GM19397 (cell line): ENCODE measurements around the gene GLI1.
A peak's percentile ranks its signal among the peaks of the same experiment; 100 is the strongest.
"Not testable (repeated sequence)": the region's sequence is repeated elsewhere in the genome, so short reads cannot be mapped to it uniquely, and the experiment has no call there.

Experiments
- ATAC-seq: cut with Tn5 transposase; IDR thresholded peaks from one replicate; pipeline ENCODE4 v1.9.1; 2021; ENCODE audit warnings: mild to moderate bottlenecking, moderate library complexity; ENCODE audit not compliant: unreplicated experiment

Gene GLI1

DNA sequence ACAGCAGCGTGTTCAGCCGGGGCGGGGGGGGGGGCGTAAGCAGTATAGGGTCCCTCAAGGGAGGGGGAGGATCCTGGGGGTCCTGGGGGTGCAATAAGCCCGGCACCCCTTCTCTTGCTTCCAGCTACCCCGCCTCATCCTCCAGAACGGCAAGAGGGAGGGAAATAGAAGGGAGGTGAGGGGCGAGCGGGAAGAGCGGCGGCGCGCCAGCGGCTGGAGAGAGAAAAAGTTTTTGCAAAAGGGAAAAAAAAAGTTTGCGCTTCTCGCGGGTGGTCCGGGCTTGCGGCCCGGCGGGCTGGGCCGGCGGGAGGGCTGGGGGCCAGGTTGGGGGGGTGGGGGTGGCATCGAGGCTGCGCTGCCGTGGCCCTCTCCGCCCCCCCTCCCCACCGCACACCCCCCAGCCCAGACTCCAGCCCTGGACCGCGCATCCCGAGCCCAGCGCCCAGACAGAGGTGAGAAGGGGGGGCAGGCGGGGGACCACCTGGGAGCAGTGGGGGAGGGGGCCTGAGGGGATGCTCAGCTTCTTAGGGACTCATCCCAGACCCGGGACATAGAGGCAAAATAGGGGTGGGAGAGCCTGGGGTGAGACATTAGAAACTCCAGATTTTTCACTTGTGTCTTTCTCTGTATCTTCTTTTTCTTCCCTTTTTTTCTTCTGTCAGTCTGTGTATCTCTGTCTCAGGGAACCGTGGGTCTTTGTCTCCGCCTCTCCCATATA is at the start of gene GLI1:
TSS of gene GLI1 (plus strand) at position 36 of the 718 bp plus-strand sequence. CDS start 3,907 bp downstream, outside the sequence.
- ATAC-seq = no peak

- ATAC-seq = no peak
Measured at GRCh38 chr12:57410534-57410933, 49.1 kb upstream of the GLI1 start.

DNA sequence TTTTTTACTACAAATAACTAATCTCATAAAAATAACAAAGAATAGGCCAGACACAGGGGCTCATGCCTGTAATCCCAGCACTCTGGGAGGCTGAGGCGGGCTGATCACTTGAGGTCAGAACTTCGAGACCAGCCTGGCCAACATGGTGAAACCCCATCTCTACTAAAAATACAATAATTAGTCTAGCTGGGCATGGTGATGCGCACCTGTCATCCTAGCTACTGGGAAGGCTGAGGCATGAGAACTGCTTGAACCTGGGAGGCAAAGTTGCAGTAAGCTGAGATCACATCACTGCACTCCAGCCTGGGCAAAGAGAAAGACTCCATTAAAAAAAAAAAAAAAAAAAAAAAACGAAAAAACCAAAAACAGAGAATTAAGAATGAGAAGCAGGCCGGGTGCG is 45.4 kb upstream of the GLI1 start:
- not testable (repeated sequence) for ATAC-seq

GRCh38 chr12:57415088-57415487 is 44.5 kb upstream of the GLI1 start:
- ATAC-seq = no peak

DNA sequence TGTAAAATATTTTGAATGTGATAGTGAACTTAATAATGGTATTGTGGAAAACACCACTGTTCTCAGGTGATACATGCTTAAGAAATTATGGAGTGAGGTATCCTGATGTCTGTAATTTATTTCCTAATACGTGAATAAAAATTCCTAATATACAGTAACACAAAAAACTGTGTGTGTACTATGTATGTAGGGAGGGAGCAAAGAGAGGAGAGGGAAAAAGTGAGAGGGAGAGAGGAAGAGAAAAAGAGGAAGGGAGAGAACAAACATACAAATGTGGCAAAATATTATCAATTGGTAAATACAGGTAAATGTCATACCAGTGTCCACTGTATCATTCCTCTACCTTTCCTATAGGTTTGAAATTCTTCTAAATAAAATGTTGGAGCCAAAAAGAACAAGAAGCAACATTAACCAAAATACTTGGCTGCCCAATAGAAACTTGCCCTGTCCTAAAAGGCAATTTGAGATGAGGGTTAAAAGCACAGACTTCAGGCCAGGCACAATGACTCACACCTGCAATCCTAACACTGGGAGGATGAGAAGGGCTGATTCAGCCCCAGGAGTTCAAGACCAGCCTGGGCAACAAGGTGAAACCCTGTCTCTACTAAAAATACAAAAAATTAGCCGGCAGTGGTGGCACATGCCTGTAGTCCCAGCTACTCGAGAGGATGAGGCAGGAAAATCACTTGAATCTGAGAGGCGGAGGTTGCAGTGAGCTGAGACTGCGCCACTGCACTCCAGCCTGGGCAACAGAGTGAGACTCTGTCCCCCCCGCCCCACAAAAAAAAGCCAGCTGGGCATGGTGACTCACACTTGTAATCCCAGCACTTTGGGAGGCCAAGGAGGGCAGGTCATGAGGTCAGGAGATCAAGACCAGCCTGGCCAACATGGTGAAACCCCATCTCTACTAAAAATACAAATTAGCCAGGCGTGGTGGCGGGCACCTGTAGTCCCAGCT is 43.3 kb upstream of the GLI1 start:
- ATAC-seq = no peak

DNA sequence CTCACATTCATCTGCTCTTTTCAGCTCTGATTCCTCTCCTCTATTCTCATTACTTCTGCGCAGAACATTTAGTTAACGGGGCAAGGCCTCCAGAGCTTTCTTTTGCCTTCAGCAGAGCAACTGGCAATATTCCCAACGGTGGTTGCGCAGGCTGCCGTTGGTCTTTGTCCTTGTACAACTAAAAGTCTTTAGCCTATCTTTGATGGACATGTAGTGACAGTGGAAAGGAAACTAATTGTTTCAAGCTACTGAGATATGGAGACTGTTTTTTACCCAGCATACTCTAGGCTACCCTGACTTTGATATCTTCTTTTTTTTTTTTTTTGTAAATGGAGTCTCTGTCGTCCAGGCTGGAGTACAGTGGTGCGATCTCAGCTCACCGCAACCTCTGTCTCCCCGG is 41.3 kb upstream of the GLI1 start:
- ATAC-seq = no peak

- no peak for ATAC-seq
Measured at GRCh38 chr12:57419495-57419894, 40.1 kb upstream of the GLI1 start.

DNA sequence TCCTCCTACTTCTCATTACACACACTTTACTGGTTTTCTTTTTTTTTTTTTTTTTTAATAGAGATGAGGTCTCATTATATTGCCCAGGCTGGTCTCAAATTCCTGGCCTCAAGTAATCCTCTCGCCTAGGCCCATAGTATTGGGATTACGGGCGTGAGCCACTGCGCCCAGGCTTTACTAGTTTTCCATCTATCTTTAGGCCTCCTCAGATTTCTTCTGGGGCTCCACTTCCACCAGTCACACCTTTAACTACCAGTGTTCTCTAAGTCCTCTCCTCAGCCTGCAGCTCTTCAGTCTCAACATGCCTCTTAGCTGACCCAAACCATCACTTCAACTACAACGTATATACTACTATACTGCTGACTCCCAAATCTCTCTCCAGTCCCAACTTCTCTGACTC is 39.1 kb upstream of the GLI1 start:
- ATAC-seq = no peak

- not testable (repeated sequence) for ATAC-seq
Measured at GRCh38 chr12:57426948-57427347, 32.6 kb upstream of the GLI1 start.

DNA sequence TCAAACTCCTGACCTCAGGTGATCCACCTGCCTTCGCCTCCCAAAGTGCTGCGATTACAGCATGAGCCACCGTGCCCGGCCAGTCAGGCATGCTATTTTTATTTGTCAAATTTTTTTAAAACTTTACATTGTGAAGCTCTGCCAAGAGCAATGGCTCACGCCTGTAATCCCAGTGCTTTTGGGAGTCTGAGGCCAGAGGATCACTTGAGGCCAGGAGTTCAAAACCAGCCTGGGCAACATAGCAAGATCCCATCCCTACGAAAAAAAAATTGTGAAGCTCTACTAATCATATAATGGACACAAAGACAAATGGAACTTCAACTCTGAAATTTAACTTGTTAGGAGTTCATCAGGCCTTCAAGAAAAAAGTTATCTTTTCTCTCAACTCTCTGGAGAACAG is 30.6 kb upstream of the GLI1 start:
- no peak for ATAC-seq

DNA sequence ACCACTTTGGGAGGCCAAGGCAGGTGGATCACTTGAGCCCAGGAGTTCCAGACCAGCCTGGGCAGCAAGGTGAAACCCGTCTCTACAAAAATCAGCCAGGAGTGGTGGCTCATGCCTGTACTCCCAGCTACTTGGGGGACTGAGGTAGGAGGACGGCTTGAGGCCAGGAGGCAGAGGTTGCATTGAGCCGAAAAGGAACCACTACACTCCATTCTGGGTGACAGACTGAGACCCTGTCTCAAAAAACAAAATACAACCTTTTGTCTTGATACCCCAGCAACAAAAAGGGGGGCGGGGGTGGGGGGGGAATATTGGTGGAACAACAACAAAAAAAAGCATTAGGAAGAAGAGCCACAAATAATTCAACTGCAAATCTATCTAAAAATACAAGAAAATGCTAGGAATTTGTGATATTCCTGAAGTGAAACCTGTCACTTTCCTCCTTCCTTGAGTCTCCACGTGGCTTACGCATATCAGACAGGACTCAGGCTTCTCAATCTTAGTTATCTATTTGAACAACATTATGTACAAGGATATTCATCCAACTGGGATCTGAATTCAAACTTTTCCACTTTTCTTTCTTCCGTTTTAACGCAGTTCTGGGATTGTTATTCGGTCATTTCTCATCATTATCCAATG is 30.0 kb upstream of the GLI1 start:
- no peak for ATAC-seq

DNA sequence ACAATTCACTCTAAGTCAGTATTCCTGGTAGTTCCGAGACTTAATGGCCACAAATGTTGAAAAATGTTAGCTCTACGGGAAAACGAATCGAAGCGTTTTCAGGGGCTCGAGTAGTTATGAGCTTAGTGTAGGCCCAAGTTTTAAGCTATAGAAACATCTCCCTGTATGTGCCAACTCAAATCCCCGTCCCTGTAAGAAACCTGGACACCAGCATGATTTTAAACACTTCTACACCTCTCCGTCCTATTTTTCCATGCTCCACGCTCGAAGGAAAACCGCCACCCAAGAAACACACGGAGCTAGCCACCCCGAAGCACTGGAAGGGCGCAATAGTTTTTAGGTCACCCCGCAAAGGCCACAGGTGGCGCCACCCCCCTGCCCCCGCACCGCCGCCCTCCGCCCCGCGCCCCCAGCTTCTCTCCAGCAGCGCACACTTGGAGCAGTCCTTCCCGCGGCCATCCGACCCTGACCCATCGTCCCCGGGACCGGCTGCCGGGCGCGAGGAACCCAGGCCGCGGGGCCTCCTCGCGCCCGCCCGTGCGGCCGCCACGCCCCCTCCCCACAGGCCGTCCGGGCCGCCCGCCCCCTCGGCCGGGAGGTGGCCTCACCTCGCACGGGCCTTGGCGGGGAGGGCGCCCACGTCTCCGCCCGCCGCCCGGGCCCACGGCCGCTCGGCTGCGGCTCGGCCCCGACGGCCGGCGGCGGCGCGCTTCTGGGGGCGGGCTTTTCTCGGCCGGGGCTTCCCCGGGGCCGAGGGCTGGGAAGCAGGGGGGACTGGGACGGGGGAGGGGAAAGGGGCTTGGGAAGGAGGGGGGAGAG is 29.3 kb upstream of the GLI1 start:
- ATAC-seq = peak; percentile 58

GRCh38 chr12:57430931-57431566 is 28.5 kb upstream of the GLI1 start, which contains the start of gene R3HDM2:
Gene R3HDM2 (minus strand): TSS chr12:57431043. CDS start chr12:57310428, 120,615 bp downstream.
- peak; percentile 97 for ATAC-seq

DNA sequence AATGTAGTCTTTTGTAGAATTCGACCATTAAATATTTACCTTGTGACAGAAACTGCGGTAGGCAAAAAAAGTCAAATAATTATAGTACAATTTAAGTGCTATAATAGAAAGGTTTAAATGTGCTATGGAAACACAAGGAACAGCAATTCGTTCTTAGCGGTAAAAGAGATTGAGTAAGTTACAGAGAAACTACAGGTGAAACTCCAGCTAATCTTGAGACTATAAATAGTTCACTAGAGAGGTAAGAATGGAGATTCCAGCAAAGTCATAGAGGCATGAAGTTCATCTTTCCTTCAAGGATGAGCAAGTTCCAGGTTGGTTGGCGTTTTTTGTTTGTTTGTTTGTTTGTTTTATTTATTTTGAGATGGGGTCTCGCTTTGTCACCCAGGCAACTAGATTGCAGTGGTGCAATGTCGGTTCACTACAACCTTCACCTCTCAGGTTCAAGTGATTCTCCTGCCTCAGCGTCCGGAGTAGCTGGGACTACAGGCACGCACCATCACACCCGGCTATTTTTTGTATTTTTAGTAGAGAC is 27.9 kb upstream of the GLI1 start:
- no peak for ATAC-seq

DNA sequence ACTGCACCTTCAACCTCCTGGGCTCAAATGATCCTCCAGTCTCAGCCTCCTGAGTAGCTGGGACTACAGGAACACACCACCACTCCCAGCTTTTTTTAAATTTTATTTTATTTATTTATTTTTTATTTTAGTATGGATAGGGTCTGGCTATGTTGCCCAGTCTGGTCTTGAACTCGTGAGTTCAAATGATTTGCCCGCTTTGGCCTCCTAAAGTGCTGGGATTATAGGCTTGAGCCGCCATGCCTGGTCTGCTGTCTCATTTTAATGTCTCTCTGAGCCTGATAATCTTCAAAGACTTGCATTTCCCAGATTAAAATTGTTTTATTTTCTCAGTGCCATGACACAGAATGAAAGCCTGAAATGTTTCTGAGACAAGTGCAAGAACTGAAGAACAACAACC is 26.2 kb upstream of the GLI1 start:
- no peak for ATAC-seq

- ATAC-seq = no peak
Measured at GRCh38 chr12:57434517-57435223, 24.9 kb upstream of the GLI1 start, which contains the start of gene INHBC. Gene INHBC (plus strand): TSS chr12:57434784. CDS start chr12:57434887, 103 bp downstream.

GRCh38 chr12:57435293-57435692 is 24.3 kb upstream of the GLI1 start:
- no peak for ATAC-seq

DNA sequence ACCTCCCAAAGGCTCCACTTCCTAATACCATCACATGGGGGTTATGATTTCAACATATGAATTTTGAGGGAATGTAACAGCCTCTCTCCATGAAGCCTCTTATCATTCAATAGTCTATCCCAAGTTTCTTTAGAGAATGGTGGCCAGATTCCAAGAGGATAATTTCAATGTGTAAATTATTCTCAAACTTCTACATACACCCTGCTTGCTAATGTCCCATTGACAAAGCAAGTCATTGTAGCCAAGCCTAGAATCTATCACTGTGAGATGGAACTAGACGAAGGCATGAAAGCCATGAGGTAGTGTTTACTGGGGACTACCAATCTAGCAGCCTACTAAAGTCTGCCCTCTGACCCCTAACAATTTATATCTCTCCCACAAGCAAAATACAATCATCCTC is 21.2 kb upstream of the GLI1 start:
- no peak for ATAC-seq

DNA sequence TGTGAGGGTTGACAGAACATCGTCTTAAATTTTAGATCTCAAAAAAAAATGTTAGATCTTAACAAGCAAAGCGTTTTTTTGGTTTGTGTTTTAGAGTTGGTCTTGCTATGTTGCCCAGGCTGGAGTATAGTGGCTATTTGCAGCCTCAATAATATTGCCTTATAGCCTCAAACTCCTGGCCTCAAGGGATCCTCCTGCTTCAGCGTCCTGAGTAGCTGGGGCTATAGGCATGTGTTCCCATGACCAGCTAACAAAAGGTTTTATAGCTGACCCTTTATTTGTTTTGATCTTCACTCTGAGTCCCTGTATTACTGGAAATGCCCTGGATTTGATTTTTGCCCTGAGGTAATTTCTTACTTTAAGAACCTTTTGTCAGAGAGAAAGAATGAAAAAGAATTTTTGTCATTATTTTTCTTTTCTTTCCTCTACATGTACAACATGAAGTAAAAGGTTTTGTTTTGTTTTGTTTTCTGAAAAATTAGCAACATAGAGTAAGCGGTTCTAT is 19.8 kb upstream of the GLI1 start:
- ATAC-seq = no peak
